H9 (cell line): ENCODE results near the gene HOMER3. TPM values are rescaled to one million over a fixed set of nuclear protein-coding genes. Genes with fewer than 3 reads are reported as not detected.

Experiments used
- DNase-seq: peaks from one replicate; pipeline ENCODE4 v3.0.0-alpha.2; 2017
- H2AFZ ChIP-seq: one replicate; pipeline ENCODE4 v1.6.1; 2013; ENCODE audit warnings: mild to moderate bottlenecking, low read length, control low read depth, moderate library complexity
- H2AK5ac ChIP-seq: 2 replicates; pipeline ENCODE4 v1.6.1; 2013; ENCODE audit warnings: low read length, control low read depth, mixed read lengths; ENCODE audit not compliant: insufficient read length
- H2BK120ac ChIP-seq: one replicate; pipeline ENCODE4 v1.6.1; 2013; ENCODE audit warnings: low read depth, mild to moderate bottlenecking, low read length, control low read depth, inconsistent platforms; ENCODE audit not compliant: poor library complexity, severe bottlenecking
- H2BK12ac ChIP-seq: 2 replicates; pipeline ENCODE4 v1.6.1; 2013; ENCODE audit warnings: low read length, control low read depth, mixed read lengths, low read depth; ENCODE audit not compliant: insufficient read length
- H2BK15ac ChIP-seq: 2 replicates; pipeline ENCODE4 v1.6.1; 2013; ENCODE audit warnings: low read depth, low read length, control low read depth
- H2BK20ac ChIP-seq: one replicate; pipeline ENCODE4 v1.6.1; 2013; ENCODE audit warnings: low read depth, mild to moderate bottlenecking, low read length, control low read depth, inconsistent platforms; ENCODE audit not compliant: poor library complexity, severe bottlenecking
- H2BK5ac ChIP-seq: 2 replicates; pipeline ENCODE4 v1.6.1; 2013; ENCODE audit warnings: low read length, control low read depth, mixed read lengths; ENCODE audit not compliant: insufficient read length
- H3K14ac ChIP-seq: 2 replicates; pipeline ENCODE4 v1.6.1; 2013; ENCODE audit warnings: low read length, control low read depth; ENCODE audit not compliant: insufficient read depth
- H3K18ac ChIP-seq: 2 replicates; pipeline ENCODE4 v1.6.1; 2013; ENCODE audit warnings: low read depth, mild to moderate bottlenecking, mixed read lengths, low read length, control low read depth; ENCODE audit not compliant: insufficient read length
- H3K23ac ChIP-seq: 2 replicates; pipeline ENCODE4 v1.6.1; 2013; ENCODE audit warnings: low read length, control low read depth, mixed read lengths, low read depth; ENCODE audit not compliant: insufficient read length
- H3K23me2 ChIP-seq: 2 replicates; pipeline ENCODE4 v1.6.1; 2013; ENCODE audit warnings: low read depth, mild to moderate bottlenecking, mixed read lengths, low read length, control low read depth; ENCODE audit not compliant: insufficient read length, poor library complexity, severe bottlenecking
- H3K27ac ChIP-seq: 2 replicates; pipeline ENCODE4 v1.5.1; 2013; ENCODE audit warnings: low read length, control low read depth, mixed read lengths, low read depth; ENCODE audit not compliant: insufficient read length
- H3K27me3 ChIP-seq: 2 replicates; pipeline ENCODE4 v1.6.1; 2013; ENCODE audit warnings: low read length, control low read depth, inconsistent platforms; ENCODE audit not compliant: insufficient read depth
- H3K4ac ChIP-seq: 2 replicates; pipeline ENCODE4 v1.6.1; 2013; ENCODE audit warnings: low read depth, mild to moderate bottlenecking, control low read depth, inconsistent platforms, low read length, moderate library complexity
- H3K4me1 ChIP-seq: 2 replicates; pipeline ENCODE4 v1.6.1; 2013; ENCODE audit warnings: low read length, control low read depth, inconsistent platforms; ENCODE audit not compliant: insufficient read depth
- H3K4me2 ChIP-seq: 2 replicates; pipeline ENCODE4 v1.6.1; 2013; ENCODE audit warnings: low read length, control low read depth, mixed read lengths; ENCODE audit not compliant: insufficient read length, insufficient read depth
- H3K56ac ChIP-seq: 2 replicates; pipeline ENCODE4 v1.6.1; 2013; ENCODE audit warnings: low read depth, mild to moderate bottlenecking, mixed read lengths, low read length, control low read depth; ENCODE audit not compliant: insufficient read length
- H3K79me1 ChIP-seq: 2 replicates; pipeline ENCODE4 v1.6.1; 2013; ENCODE audit warnings: low read depth, mild to moderate bottlenecking, moderate library complexity, low read length, control low read depth, inconsistent platforms; ENCODE audit not compliant: insufficient read depth, poor library complexity, severe bottlenecking
- H3K79me2 ChIP-seq: 2 replicates; pipeline ENCODE4 v1.6.1; 2013; ENCODE audit warnings: low read length, control low read depth, inconsistent platforms; ENCODE audit not compliant: insufficient read depth
- H3K9ac ChIP-seq: 2 replicates; pipeline ENCODE4 v1.6.1; 2013; ENCODE audit warnings: low read length, control low read depth, mixed read lengths; ENCODE audit not compliant: insufficient read length; ENCODE audit errors: extremely low read depth
- H3K9me3 ChIP-seq: one replicate; pipeline ENCODE4 v1.6.1; 2013; ENCODE audit warnings: low read depth, low read length, inconsistent platforms; ENCODE audit not compliant: control insufficient read depth
- H3T11ph ChIP-seq: one replicate; pipeline ENCODE4 v1.6.1; 2013; ENCODE audit warnings: mild to moderate bottlenecking, low read length, control low read depth, inconsistent platforms
- H4K20me1 ChIP-seq: one replicate; pipeline ENCODE4 v1.6.1; 2013; ENCODE audit not compliant: control insufficient read depth, insufficient read length, insufficient read depth
- H4K5ac ChIP-seq: 2 replicates; pipeline ENCODE4 v1.6.1; 2013; ENCODE audit warnings: low read depth, mild to moderate bottlenecking, mixed read lengths, low read length, control low read depth; ENCODE audit not compliant: insufficient read length
- H4K8ac ChIP-seq: replicated peaks from 2 replicates; pipeline ENCODE4 v1.6.1; 2013; ENCODE audit warnings: low read length, control low read depth, mixed read lengths, low read depth; ENCODE audit not compliant: insufficient read length
- H4K91ac ChIP-seq: 2 replicates; pipeline ENCODE4 v1.6.1; 2013; ENCODE audit warnings: low read depth, mild to moderate bottlenecking, moderate library complexity, mixed read lengths, low read length, control low read depth; ENCODE audit not compliant: insufficient read length
- H3K27ac Mint-ChIP-seq, 3 experiments: 2 replicates in 2 of 3; 3 replicates in 1 of 3; pipeline ENCODE4 v1.8.0; 2020 to 2021; ENCODE audit warnings: mixed read lengths in 3 of 3, mild to moderate bottlenecking in 1 of 3, moderate library complexity in 1 of 3
- H3K27me3 Mint-ChIP-seq: 2 replicates; pipeline ENCODE4 v1.8.0; 2021; ENCODE audit warnings: low read depth, mild to moderate bottlenecking, moderate library complexity, mixed read lengths
- H3K36me3 Mint-ChIP-seq, 3 experiments: 2 replicates in 2 of 3; 3 replicates in 1 of 3; pipeline ENCODE4 v1.8.0; 2020 to 2021; ENCODE audit warnings: low read depth in 3 of 3, mixed read lengths in 3 of 3; ENCODE audit not compliant: insufficient read depth in 1 of 3
- H3K4me1 Mint-ChIP-seq, 2 experiments: 2 replicates each; pipeline ENCODE4 v1.8.0; 2020; ENCODE audit warnings: mixed read lengths in 2 of 2
- H3K4me3 Mint-ChIP-seq, 2 experiments: 2 replicates in 1 of 2; 3 replicates in 1 of 2; pipeline ENCODE4 v1.8.0; 2020 to 2021; ENCODE audit warnings: mild to moderate bottlenecking in 2 of 2, mixed read lengths in 2 of 2, moderate library complexity in 1 of 2
- H3K9me3 Mint-ChIP-seq, 2 experiments: 2 replicates in 1 of 2; 3 replicates in 1 of 2; pipeline ENCODE4 v1.8.0; 2020; ENCODE audit warnings: mild to moderate bottlenecking in 2 of 2, mixed read lengths in 2 of 2, moderate library complexity in 1 of 2
- WGBS: extraction: QIAGEN DNeasy Blood & Tissue Kit; methylation state at CpG from one replicate; pipeline ENCODE4 v1.1.7; 2013; ENCODE audit warnings: missing lambda C conversion rate, low lambda C conversion rate, mixed read lengths; ENCODE audit not compliant: insufficient read length; ENCODE audit errors: extremely low coverage; 5-methylcytosine and 5-hydroxymethylcytosine counted together
- total RNA-seq: library from RNA; stranded (reverse); gene quantifications from 2 replicates; pipeline ENCODE4 v1.2.1, GENCODE V29; 2021
- TF ChIP-seq, protein P1 (sequence below): fragments of 200-600 bp; sonication (generic); conservative IDR thresholded peaks from 3 replicates; pipeline ENCODE4 v1.8.0; 2021; ENCODE audit warnings: antibody characterized with exemption, mild to moderate bottlenecking

The HOMER3 gene
- total RNA-seq, 1 experiment from 2014 or later: 20.2 TPM

DNA sequence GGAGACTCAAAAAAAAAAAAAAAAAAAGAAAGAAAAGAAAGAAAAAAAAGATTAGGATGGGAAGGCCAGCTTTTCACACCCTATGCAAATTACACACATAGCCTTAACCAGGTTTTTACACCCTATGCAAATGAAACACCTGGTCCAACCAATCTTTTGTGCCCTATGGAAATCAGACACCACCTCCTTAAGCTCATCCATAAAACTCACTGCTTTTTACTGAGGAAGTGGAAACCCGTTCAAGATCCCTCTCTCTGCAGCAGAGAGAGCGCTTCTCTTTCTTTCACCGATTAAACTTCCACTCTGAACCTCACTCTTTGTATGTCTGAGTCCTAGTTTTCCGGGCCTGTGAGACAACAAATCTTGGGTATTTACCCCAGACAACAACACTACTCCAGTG lies 25.3 kb upstream of the HOMER3 start:
- DNase-seq: peak; percentile 44
- H3K4me3 Mint-ChIP-seq: no peak overlapping the region
- peak overlapping the region; percentile 10 to 95 (median 70); a peak in 4 of 7 replicates for H3K27ac Mint-ChIP-seq

More for the DNA sequence above, 25.3 kb upstream of the HOMER3 start:
- Histone ChIP-seq H4K20me1 (no peaks in the 10 kb centered on the region), H4K8ac (no peak overlapping the region), H3K79me1 (no peaks in the 10 kb centered on the region), H3K27me3 (no peaks in the 10 kb centered on the region), H2BK120ac (no peak overlapping the region), H3K27ac (no peak overlapping the region), H3T11ph (no peak overlapping the region), H3K4ac (no peak overlapping the region), H3K23ac (no peak overlapping the region), H3K18ac (no peak overlapping the region), H2AK5ac (no peak overlapping the region), H2AFZ (peak overlapping the region; percentile 87), H3K9ac (no peak overlapping the region), H2BK5ac (no peak overlapping the region), H3K79me2 (no peaks in the 10 kb centered on the region), H3K4me2 (no peak overlapping the region), H4K91ac (no peak overlapping the region), H2BK12ac (no peak overlapping the region), H3K14ac (no peak overlapping the region), H3K4me1 (no peaks in the 10 kb centered on the region), H3K9me3 (no peaks in the 10 kb centered on the region), H3K23me2 (no peaks in the 10 kb centered on the region), H2BK20ac (no peak overlapping the region), H2BK15ac (no peak overlapping the region), H3K56ac (no peak overlapping the region), H4K5ac (no peak overlapping the region)
- Mint-ChIP-seq H3K4me1 (peaks cover 6 to 25% of the 10 kb centered on the region in 2 experiments), H3K9me3 (peaks cover 3 to 4% of the 10 kb centered on the region in 2 experiments; a peak in 3 of 5 replicates), H3K27me3 (peaks cover 14% of the 10 kb centered on the region), H3K36me3 (peaks cover 0 to 4% (median 0%) of the 10 kb centered on the region in 3 experiments; a peak in 1 of 7 replicates)
- TF ChIP-seq, protein P1, sequence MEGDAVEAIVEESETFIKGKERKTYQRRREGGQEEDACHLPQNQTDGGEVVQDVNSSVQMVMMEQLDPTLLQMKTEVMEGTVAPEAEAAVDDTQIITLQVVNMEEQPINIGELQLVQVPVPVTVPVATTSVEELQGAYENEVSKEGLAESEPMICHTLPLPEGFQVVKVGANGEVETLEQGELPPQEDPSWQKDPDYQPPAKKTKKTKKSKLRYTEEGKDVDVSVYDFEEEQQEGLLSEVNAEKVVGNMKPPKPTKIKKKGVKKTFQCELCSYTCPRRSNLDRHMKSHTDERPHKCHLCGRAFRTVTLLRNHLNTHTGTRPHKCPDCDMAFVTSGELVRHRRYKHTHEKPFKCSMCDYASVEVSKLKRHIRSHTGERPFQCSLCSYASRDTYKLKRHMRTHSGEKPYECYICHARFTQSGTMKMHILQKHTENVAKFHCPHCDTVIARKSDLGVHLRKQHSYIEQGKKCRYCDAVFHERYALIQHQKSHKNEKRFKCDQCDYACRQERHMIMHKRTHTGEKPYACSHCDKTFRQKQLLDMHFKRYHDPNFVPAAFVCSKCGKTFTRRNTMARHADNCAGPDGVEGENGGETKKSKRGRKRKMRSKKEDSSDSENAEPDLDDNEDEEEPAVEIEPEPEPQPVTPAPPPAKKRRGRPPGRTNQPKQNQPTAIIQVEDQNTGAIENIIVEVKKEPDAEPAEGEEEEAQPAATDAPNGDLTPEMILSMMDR: no peak
- WGBS: no CpG with 5 or more reads among the region's 4 CpGs
